H1 (cell line): ENCODE data around the gene FBN2. TPM values are rescaled to one million over a fixed set of nuclear protein-coding genes. Genes with fewer than 3 reads are reported as not detected.

Experiments
- RAD21 ChIP-seq, 2 experiments: IDR thresholded peaks in 1 of 2; conservative IDR thresholded peaks in 1 of 2; 2 replicates each; pipeline ENCODE4 v1.6.1; 2011; ENCODE audit warnings: low read depth in 2 of 2, low read length in 2 of 2, improper control_type of control experiment in 1 of 2, inconsistent platforms in 1 of 2, mild to moderate bottlenecking in 1 of 2, moderate library complexity in 1 of 2
- polyA plus RNA-seq, 7 experiments: library from polyadenylated mRNA; depleted of rRNA in 3 of 7; stranded (reverse) in 5 of 7; unstranded in 2 of 7; fragments of >200 nt in 5 of 7; fragments of 200-250 nt in 2 of 7; gene quantifications; 1 replicate in 5 of 7; 2 replicates in 1 of 7; 4 replicates in 1 of 7; pipeline versions ENCODE4 v1.2.1 to v1.2.3, GENCODE V29; 2011 to 2013; ENCODE audit warnings: missing spikeins in 2 of 7, mixed read lengths in 2 of 7
- total RNA-seq: library from RNA; stranded (reverse); fragmentation: NEBNext Ultra II Directional; extraction: Animal tissue kit (Norgen Biotek cat#: 25700); gene quantifications from 2 replicates; pipeline ENCODE4 v1.2.1, GENCODE V29; 2021

The FBN2 gene
- total and polyA plus RNA-seq, 2 of the 8 experiments (the other 6 are each of a cell fraction or from before 2014, with no cell fraction given): 14.1 to 16.3 TPM

- TF ChIP-seq RAD21 (IDR thresholded peaks at IDR 0.05 in 1 of 2, conservative IDR thresholded peaks at IDR 0.05 in 1 of 2; ENCODE audit: low read depth in 2 of 2, low read length in 2 of 2): no peak
- TF ChIP-seq, all 59 proteins: peak for 0
Measured at GRCh38 chr5:128237546-128237945, 300.5 kb downstream of the FBN2 start (continued).
